ENCODE results near the gene AMD1.
"Not testable (repeated sequence)": the region's sequence is repeated elsewhere in the genome, so short reads cannot be mapped to it uniquely, and the experiment has no call there.

AMD1 gene

GRCh38 chr6:110831405-110831804, 43.2 kb upstream of the AMD1 start:
- Histone ChIP-seq H3K36me3 (ENCODE audit: low read length) (no peaks in the 10 kb centered on the region), H3F3A (ENCODE audit: insufficient read depth) (no peaks in the 10 kb centered on the region), H3K9me2 (replicated peaks; ENCODE audit: insufficient read depth, low read length) (no peaks in the 10 kb centered on the region), H3K79me2 (ENCODE audit: insufficient read depth, low read length) (no peaks in the 10 kb centered on the region), H3K4me2 (ENCODE audit: low read depth, low read length, poor library complexity, severe bottlenecking) (no peak overlapping the region), H4K20me1 (ENCODE audit: low read depth, low read length) (no peaks in the 10 kb centered on the region), H3K4me3 (ENCODE audit: insufficient read depth, low read length, poor library complexity, severe bottlenecking) (no peak overlapping the region), H3K27ac (ENCODE audit: low read depth, low read length) (no peak overlapping the region), H2AFZ (ENCODE audit: low read depth, low read length, severe bottlenecking) (no peak overlapping the region), H3K27me3 (ENCODE audit: low read length) (no peaks in the 10 kb centered on the region), H3K9me3 (ENCODE audit: insufficient read depth, low read length) (no peaks in the 10 kb centered on the region), H3K9ac (ENCODE audit: low read length) (no peak overlapping the region)
- TF ChIP-seq EZH2phosphoT487 (conservative IDR thresholded peaks at IDR 0.05; ENCODE audit: low read length) (no peak), CTCF (IDR thresholded peaks at IDR 0.05; ENCODE audit: insufficient read depth, low read length, poor library complexity, severe bottlenecking) (no peak)

DNA sequence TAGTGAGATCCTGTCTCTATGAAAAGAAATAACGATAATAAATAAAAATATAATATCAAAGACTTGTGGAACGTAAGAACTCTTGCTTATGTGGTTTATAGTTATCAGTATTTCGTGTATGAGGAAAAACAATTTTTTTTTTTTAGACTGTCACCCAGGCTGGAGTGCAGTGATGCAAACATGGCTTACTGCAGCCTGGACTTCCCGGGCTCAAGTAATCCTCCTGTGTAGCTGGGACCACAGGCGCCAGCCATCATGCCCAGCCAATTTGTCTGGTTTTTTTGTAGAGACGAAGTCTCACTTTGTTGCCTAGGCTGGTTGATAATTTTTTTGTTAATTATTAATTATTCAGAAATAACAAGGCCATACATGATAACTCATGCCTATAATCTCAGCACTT, 40.8 kb upstream of the AMD1 start:
- no peak overlapping the region for H3K9ac ChIP-seq (ENCODE audit: low read length)
- no peaks in the 10 kb centered on the region for H3K79me2 ChIP-seq (ENCODE audit: insufficient read depth, low read length)
- H2AFZ ChIP-seq (ENCODE audit: low read depth, low read length, severe bottlenecking) = no peak overlapping the region
- H3F3A ChIP-seq (ENCODE audit: insufficient read depth) = no peaks in the 10 kb centered on the region
- no peaks in the 10 kb centered on the region for H3K27me3 ChIP-seq (ENCODE audit: low read length)
- no peaks in the 10 kb centered on the region for H3K9me2 ChIP-seq (replicated peaks; ENCODE audit: insufficient read depth, low read length)
- H4K20me1 ChIP-seq (ENCODE audit: low read depth, low read length) = no peaks in the 10 kb centered on the region
- no peak overlapping the region for H3K27ac ChIP-seq (ENCODE audit: low read depth, low read length)
- no peak for TF ChIP-seq CTCF (IDR thresholded peaks at IDR 0.05; ENCODE audit: insufficient read depth, low read length, poor library complexity, severe bottlenecking)
- no peak for TF ChIP-seq EZH2phosphoT487 (conservative IDR thresholded peaks at IDR 0.05; ENCODE audit: low read length)
- H3K4me3 ChIP-seq (ENCODE audit: insufficient read depth, low read length, poor library complexity, severe bottlenecking) = no peak overlapping the region
- H3K4me2 ChIP-seq (ENCODE audit: low read depth, low read length, poor library complexity, severe bottlenecking) = no peak overlapping the region
- H3K9me3 ChIP-seq (ENCODE audit: insufficient read depth, low read length) = no peaks in the 10 kb centered on the region
- no peaks in the 10 kb centered on the region for H3K36me3 ChIP-seq (ENCODE audit: low read length)

DNA sequence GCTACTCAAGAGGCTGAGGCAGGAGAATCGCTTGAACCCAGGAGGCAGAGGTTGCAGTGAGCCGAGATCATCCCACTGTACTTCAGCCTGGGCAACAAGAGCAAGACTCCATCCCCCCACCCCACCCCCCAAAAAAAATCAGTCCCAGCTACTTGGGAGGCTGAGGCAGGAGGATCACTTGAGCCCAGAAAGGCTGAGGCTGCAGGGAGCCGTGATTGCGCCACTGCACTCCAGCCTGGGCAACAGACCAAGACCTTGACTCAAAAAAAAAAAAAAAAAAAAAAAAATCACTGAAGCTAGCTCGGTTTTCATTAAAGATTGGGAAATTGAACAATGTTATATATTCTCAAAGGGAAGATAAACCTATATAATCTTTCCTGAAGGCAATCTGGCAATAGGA, 38.8 kb upstream of the AMD1 start:
- H3K27ac ChIP-seq (ENCODE audit: low read depth, low read length); H3K9me2 ChIP-seq (replicated peaks; ENCODE audit: insufficient read depth, low read length); H3K4me2 ChIP-seq (ENCODE audit: low read depth, low read length, poor library complexity, severe bottlenecking); H3K79me2 ChIP-seq (ENCODE audit: insufficient read depth, low read length); H3F3A ChIP-seq (ENCODE audit: insufficient read depth); H3K27me3 ChIP-seq (ENCODE audit: low read length); H3K9ac ChIP-seq (ENCODE audit: low read length); H4K20me1 ChIP-seq (ENCODE audit: low read depth, low read length); H2AFZ ChIP-seq (ENCODE audit: low read depth, low read length, severe bottlenecking); H3K4me3 ChIP-seq (ENCODE audit: insufficient read depth, low read length, poor library complexity, severe bottlenecking); H3K9me3 ChIP-seq (ENCODE audit: insufficient read depth, low read length); H3K36me3 ChIP-seq (ENCODE audit: low read length): not testable (repeated sequence)

GRCh38 chr6:110841266-110841665, 33.3 kb upstream of the AMD1 start:
- Histone ChIP-seq H3K4me2 (ENCODE audit: low read depth, low read length, poor library complexity, severe bottlenecking) (no peak overlapping the region), H3K9ac (ENCODE audit: low read length) (no peak overlapping the region), H3K9me2 (replicated peaks; ENCODE audit: insufficient read depth, low read length) (no peaks in the 10 kb centered on the region), H3F3A (ENCODE audit: insufficient read depth) (no peaks in the 10 kb centered on the region), H3K27me3 (ENCODE audit: low read length) (no peaks in the 10 kb centered on the region), H3K27ac (ENCODE audit: low read depth, low read length) (no peak overlapping the region), H3K79me2 (ENCODE audit: insufficient read depth, low read length) (no peaks in the 10 kb centered on the region), H4K20me1 (ENCODE audit: low read depth, low read length) (no peaks in the 10 kb centered on the region), H3K36me3 (ENCODE audit: low read length) (no peaks in the 10 kb centered on the region), H3K4me3 (ENCODE audit: insufficient read depth, low read length, poor library complexity, severe bottlenecking) (no peak overlapping the region), H2AFZ (ENCODE audit: low read depth, low read length, severe bottlenecking) (no peak overlapping the region), H3K9me3 (ENCODE audit: insufficient read depth, low read length) (no peaks in the 10 kb centered on the region)
- TF ChIP-seq CTCF (IDR thresholded peaks at IDR 0.05; ENCODE audit: insufficient read depth, low read length, poor library complexity, severe bottlenecking) (no peak), EZH2phosphoT487 (conservative IDR thresholded peaks at IDR 0.05; ENCODE audit: low read length) (no peak)

Data from SU-DHL-6 (cell line).